Activated T-cell treated with anti-CD3 and anti-CD28 coated beads for 1 hour (primary cell): ENCODE results near the gene BFSP2.

Experiments
- DNase-seq: peaks from one replicate; pipeline ENCODE4 v3.0.0-alpha.2; 2020; ENCODE audit warnings: low read depth

BFSP2 gene

DNA sequence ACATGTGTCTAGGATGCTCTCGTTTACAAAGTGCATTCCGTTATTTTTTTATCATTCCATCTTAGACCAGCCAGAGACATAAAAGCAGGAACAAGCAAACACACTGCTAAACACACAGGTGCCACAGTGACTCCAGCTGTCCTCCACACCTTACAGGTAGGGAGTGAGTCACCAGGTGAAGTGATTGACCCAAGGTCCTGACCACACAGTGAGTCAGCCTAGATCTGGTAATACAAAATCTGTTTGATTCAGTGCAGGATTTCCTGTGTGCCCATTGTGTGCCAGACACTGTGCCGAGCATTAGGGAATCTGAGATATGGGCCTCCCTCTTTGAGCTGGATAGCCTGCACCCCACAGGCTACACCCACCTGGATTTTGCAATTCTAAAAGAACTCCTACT is 16.7 kb upstream of the BFSP2 start:
- no peak for DNase-seq

DNA sequence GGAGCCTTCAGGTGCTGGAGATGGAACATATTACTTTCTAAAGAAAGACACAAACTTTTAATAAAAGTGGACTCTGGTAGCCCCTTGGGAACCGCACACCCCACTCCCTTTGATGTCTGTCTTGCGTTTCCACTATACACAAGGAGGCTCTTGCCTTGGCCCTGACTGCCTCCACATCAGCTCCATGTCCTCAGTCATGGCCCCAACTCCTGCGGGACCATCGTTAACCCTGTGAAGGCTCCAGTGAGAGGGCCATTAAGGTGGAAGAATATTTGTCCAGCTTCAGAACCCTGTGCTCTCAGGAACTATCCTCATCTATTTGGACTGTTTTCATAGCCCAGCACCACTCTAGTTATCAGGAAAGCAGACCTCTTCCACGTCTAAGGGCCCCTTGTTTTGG is 16.1 kb upstream of the BFSP2 start:
- DNase-seq = no peak

DNA sequence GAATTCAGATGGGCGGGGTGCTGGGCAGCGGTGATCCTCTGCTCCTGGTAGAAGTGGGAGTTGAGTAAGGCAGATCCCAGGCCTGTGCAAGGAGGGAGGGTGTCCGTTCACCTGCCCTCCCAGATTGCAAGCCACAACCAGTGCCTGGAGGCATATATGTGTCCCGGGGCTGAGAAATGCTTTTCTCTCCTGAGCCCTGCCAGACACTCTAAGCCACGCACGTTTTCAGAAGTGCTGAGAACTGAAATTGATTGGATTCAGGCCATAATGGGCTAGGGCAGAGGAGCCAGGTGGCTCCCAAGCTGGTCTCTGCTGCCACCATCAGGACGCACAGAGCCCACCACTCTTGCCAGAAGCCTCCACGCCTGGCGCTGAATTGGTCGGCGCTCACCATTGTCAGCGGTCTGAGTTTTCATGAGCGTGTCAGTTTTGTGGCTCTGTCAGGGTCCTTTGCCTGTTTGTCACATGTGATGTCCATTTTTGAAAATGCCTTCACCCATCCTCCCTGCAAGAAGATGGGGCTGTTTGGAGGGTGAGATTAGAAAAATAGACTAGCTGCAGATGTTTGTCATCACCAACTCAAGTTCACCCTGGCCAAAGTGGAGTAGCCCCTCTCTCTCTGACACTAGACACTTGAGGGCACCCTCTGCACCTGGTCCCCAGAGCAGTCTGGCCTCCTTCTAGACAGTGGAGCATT is 15.4 kb upstream of the BFSP2 start:
- no peak for DNase-seq

DNA sequence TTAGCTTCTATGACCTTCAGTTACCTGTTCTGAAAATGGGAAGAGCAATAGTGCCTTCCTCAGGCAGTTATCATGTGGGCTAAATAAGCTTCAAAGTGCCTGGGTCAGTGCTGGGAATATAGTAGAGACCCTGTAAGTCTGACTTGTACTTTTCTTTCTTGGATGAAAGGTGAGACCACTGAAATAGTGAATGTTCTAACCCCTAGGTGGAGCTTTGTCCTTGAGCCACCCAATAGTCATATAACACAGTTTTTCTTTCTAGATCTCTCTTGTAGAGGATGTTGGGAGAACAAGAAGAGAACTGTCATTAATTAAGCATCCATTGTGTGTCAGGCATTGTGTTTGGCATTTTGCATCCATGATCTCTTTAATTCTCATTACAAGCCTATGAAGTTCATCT is 13.0 kb upstream of the BFSP2 start:
- DNase-seq = no peak

DNA sequence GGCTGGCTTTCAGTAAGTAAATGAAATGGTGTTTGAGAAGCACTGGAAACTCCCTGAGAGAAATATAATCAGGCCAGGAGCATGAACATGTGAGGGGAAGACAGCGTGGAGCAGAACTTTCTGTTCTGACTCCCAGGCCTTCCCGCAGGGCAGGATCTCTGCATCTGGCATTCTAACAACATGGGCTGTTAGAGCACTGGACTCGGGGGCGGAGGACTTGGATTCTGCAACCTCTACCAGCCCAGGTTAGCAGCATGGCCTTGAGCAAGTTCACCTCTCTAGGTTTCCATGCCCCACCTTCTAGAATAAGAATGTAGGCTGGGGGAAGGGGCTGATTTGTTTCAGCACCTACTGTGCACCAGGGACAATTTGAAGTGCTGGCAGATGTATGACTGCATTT is 12.5 kb upstream of the BFSP2 start:
- no peak for DNase-seq

DNA sequence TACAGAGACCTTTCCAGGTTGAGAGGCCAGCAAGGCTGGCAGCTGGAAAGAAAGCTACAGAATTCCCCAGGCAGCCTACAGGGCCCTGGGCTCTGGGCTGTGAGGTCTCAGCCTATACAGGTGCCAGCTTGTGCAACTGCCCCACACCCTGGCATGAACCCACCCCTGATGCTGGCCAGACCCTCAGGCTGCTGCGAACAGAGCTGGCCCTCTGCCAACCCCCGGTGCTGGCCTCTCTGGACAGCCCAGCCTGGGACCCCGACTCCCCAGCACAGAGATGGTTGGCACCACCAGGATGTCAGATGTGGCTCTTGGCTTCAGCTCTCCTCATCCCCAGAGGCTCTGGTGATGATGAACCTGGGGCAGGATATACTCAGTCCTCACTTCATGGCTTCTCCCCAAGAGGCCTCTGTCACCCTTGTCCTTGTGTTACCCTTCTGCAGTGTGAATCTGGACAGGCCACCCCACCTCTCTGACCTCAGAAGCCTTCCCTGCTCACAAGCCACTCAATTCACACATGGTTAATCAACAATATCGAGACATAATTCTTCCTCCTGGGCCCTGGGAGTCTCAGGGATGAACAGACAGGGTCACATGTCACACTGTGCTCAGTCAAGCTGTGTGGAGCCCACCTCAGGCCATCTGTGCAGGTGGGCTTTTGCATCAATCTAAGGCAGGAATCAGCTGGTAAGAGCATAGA is 11.0 kb upstream of the BFSP2 start:
- DNase-seq = no peak

DNA sequence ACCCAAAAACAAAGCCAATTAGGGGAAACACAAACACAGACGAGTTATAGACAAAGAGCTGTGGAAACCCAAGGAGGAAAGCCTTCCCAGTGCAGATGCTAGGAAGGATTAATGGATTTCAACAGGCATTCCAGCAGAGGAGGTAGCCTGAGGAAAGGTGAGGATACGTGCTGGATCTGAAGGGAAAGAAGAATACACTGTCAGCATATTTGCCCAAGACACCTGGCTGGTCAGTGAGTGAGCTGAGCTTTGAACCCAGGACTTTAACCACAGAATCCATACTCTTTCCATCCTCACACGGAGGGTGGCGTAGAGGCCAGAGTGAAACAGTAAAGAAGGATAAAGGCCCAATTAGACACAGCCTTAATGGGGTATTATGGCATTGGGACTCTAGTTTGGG is 9.1 kb upstream of the BFSP2 start:
- no peak for DNase-seq

DNA sequence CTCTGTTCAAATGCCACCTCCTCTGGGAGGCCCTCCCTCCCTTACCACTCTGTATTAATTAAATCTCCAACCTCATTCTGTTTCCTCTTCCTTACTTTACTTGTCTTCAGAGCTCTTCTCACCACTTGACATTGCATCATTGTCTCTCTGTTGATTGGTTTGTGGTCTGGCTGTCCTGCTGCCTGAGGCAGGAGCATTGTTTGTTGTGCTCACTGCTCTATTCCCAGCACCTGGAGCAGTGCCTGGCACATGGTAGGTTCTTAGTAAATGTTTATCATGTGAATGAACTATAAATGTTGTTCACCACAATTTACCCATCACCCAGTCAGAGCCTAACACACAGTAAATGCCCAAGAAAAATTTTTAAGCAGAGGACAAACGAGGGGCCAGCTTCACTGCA is 6.7 kb upstream of the BFSP2 start:
- no peak for DNase-seq

DNA sequence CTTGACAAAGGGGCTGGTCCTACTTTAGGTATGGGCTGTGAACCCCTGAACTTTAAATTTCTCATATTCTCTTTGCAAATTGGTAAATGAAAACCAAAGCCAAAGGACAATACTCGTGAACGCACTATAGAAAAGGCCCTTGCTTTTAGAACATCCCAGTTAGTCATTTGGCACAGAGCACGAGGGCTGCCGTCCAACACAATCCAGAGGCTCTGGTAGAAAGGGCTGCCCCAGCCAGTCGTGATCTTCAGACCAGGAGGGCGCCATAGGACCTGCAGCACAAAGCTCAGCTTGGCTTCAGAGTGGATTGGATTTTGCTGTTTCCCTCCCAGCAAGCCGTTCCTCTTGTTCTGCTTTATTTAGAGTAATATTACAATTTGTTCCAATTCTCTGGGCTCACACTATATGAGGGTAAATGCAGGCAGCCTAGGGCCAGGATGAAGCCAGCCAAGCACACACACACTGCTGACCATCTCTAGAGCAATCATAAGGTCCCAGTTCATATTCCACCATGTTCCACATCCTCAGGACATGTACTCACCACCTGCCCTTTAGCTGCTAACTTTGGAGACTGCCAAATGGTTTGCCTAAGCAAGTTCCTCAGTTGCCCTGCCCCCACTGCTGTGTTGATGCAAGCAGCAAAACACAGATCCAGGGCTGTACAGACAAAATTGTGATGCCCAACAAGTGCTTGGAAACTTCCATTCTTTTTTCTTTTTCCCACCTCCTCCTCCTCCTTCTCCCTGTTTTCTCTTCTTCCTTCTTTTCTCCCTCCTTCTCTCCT is 6.0 kb upstream of the BFSP2 start:
- no peak for DNase-seq

DNA sequence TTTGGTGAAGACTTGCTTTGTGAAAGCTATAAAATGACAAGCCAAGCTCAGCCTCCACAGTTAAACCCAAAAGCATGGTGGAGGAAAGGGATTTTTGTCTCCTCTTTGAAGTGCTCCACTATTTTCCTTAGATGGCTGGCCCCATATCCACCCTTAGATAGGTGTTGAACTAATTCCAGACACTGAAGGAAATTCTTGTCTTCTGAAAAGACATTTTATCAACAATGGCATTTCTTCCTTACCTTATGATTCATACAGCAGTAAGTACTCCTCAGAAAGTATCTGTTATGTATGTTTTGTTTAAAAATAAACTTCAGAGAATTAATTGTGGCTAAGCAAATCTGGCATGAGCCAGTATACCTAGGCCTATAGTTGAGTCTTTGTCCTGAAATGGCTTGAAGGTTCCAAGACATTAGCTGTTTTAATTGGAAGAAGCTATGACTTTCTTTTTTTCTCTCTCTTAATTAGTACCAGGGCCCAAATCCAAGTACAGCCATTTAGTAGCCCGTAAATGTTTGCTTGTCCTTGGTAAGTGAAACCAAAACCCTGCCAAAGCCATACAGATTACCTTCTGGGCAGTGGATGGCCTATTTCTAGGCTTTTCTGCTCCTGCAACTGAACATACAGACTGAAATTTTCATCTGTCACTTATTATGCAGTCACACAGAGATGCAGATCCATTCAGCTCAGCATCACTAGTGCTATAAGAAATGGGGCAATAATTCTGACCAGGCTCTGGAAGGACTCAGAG is 5.1 kb upstream of the BFSP2 start:
- no peak for DNase-seq

DNA sequence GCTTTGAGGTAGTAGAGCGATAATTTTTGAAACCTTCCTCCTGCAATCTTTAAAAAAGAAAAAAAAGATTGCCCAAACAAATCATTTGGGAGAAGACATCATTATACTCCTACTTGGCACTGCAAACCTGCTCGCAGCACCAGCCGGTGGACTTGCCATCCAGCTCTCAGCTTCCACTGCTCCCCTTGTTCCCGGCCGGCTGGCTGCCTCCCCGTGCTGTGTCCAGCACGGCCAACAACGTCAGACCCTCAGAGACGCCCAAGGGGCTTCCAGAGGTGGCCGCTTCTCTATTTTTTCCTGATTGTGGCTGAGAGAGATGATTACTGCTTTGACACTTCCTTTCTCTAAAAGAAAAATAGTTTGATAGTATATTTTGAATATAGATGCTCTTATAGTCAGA is 3.0 kb upstream of the BFSP2 start:
- no peak for DNase-seq

DNA sequence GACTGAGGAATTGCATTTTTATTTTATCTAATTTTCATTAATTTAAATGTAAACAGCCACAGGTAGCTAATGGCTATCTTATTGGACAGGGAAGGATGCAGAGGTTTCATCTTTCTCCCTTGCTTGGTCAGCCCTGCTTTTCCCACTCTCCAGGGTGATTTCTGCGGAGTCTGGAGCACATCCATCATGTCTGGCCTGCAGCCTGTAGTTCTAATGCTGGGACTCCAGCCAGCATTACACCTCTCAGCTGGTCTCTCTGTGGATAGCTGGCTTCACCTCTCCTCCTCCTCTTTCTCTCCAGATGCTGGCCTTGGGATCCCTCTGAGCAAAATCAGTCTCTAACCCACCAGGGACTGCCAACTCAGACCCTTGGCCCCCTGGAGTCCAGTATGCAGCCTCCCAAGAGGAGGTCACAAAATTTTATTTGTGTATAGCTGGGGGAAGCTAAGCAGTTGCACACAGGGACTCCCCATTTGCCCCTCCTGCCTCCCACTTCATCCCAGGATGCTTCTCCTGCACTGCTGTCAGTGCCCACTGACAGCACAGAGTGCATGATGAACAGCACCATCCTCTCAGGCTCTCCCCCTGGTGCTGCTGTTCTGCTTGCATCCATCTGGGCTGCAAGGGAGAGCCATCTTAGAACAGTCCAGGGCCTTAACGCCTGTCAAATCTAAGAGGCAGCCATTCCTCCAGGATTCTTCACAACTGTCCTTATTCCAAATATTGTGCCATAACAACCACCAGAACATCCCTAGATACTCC is 1.7 kb downstream of the BFSP2 start:
- DNase-seq = no peak

DNA sequence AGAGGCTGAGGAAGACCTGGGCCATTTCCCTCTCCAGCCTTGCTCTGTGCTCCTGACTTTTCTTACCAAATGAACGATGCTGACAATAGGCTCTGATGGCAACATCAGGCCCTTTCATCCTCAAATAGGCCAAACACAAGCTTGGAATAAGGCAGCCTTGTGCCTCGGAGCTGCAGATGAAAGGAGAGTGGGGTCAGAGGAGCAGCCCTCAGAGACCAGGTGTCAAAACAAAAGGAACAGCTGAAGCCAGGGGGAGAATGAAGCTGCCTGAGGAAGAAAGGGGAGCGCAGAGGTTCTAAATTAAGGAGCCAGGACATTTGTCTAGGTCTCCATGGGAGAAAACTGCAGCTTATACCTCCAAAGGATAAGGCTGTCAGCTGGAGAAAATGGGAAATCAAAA is 5.1 kb downstream of the BFSP2 start:
- DNase-seq = no peak

DNA sequence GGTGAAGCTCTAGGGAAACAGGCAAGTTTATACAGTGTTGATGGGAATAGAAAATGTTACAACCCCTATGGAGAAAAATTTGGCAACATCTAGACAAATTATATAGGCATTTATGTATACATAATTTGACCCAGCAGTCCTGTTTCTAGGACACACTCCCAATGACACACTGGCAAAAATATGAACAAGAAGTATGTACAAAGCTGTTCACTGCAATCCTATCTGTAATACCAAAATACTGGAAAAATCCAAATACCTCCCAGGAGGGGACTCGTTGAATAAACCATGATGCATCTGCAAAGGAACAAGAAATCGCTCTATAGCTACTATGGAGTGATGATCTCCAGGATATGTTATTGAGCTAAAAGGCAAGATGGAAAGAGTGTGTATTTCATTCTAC is 8.5 kb downstream of the BFSP2 start:
- no peak for DNase-seq

DNA sequence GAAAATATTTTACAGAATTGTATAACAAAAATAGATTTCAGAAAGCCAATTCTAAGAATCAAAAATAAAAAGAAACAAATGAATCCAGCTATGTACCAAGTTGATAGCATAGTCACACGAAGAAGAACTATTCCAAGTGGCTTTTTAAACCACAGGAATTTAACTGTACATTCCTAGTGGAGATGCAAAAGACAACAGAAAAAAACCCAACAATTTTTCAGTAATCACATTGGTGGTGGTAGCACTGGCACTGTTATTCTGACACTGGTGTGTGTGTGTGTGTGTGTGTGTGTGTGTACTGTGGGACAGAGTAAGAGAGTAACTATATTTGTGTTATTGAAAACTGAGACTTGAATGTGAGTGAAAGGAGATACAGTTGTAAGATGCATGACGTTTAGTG is 9.1 kb downstream of the BFSP2 start:
- no peak for DNase-seq

DNA sequence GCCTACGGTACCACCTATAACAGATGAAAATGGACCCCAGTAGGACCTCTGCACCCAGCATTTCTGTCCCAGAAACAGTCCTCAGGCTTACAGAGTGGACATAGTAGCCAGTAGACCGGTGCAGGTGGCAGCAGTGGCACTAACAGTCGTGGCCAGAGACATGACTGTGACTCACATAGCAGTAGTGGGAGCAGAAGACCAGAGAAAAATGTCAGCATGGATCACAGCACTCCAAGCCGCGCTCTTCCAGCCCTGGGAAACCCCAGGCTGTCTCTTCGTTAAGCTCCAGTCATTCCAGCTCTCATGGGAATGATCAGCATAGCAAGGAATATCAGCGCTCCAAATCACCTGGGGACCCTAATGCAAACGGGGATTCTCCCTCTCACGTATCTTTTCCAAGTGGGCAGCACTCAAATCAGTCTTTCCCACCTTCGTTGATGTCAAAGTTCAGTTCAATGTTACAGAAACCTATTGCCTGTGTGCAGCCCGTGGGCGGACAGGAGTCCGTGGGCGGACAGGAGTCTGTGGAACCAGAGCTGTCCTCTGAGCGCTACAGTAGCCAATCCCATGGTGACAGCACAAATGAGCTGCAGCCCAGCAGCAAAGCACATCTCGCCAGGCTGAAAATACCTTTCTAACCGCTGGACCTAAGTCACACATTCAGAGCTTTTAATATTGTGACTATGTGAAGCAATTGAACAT is 10.5 kb downstream of the BFSP2 start:
- DNase-seq = no peak

DNA sequence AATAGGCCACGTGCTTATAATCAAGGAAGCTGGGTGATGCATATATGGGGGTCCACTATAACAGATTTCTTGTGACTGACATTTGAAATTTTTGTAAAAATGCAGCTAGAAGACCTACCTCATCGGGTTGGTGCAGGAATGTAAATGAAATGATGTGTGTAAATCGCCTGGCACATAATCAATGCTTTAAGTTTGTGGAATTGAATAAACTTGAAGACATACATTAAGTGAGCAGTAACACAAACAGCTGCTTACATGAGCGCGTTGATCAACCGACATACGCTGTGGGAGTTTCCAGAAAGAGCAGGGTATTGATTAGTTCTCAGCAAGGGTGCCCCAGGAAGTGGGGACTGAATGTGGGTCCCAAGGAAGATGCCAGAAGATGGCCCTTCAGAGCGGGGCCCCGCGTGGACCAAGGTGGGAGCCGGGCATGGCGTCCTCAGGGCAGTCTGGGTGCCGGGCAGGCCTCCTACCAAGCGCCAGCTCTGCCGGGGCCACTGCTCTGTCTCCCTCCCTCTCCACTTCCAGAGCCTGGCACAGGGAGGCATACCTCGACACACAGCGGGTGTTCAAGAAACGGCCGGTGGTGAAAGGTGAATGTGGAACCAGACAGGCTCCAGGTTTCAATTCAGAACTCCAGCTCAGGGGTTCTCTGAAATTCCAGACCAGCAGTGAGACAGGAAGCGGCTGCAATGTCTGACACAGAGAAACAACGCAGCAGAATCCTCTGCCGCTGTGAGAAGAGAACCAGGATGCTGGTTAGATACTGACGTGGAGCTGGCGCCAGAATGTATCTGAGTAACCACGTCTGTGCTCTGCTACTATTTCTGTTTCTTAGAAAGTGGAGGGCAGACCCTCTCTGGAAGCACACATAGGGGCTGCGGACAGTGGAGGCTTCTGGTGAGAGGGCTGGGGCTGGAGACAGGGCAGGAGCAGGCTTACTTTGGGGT is 12.6 kb downstream of the BFSP2 start:
- no peak for DNase-seq

DNA sequence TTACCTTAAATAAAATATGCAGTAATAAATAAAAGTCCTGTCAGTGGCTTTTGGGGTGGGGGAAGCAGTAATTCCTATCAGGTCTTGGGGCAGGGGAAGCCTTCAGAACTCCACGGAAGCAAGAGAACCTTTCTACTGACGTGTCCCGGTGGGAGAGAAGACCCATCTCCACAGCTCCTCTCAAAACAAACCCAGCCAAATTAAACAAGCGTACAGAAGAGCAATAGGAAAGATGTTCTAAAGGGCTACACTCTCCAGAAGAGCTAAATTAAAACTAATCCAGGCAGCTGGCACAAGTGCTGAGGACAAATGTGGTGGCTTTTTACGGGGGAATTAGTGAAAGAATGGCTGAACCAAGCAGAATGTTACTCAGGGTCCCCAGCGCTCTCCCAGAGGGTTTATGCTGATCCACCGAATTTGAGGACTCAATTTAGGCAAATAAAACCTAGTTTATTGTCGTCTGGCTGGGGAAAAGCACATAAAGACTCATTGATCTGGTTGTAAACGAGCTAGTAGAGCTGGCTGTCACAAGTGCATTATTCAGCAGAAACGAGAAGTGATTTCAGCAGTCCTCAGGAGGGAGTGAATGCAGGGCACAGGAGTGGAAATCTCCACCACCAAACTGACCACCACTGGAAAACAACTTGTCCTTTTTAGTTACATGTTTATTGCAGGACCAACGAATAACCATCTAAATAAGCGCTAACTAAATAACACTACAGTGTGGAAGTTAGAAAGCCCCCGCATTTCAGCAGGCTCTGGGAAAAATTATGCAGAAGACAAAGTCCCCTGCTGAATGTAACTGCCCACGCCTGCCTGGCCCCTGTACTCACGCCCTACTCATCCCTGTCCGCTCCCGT is 13.5 kb downstream of the BFSP2 start:
- DNase-seq = no peak

DNA sequence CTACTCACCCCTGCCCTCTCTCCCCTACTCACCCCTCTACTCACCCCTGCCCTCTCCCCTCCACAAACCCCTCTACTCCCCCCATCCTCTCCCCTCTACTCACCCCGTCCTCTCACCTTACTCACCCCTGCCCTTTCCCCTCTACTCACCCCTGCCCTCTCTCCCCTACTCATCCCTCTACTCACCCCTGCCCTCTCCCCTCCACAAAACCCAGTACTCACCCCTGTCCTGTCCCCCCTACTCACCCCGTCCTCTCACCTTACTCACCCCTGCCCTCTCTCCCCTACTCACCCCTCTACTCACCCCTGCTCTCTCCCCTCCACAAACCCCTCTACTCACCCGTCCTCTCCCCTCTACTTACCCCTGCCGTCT is 14.2 kb downstream of the BFSP2 start:
- no peak for DNase-seq
